HG03439 (cell line): ENCODE measurements around the gene CEP112.
A peak's percentile ranks its signal among the peaks of the same experiment; 100 is the strongest.
"Not testable (repeated sequence)": the region's sequence is repeated elsewhere in the genome, so short reads cannot be mapped to it uniquely, and the experiment has no call there.

ENCODE experiments used
- ATAC-seq: cut with Tn5 transposase; IDR thresholded peaks from one replicate; pipeline ENCODE4 v1.9.1; 2021; ENCODE audit warnings: mild to moderate bottlenecking, moderate library complexity; ENCODE audit not compliant: unreplicated experiment

The CEP112 gene

GRCh38 chr17:66087073-66087472 lies 104.9 kb downstream of the CEP112 start:
- ATAC-seq = no peak

DNA sequence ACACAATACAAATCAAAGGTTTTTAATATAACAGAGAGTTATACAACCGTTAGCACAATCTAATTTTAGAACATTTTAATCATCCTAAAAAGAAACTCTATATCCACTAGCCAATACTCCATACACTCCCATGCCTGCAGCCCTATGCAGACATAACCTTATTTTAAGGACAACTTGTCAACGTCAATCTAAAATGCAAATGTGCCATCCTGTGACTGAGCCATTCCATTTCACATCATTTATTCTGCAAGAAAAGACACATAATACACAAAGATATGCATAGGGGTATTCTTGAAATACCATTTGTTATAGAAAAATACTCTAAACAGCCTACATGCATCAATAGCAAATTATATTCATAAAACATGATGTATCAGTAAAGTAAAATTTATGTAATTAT lies 106.7 kb downstream of the CEP112 start:
- ATAC-seq = no peak

GRCh38 chr17:66080670-66081069 lies 111.3 kb downstream of the CEP112 start:
- ATAC-seq = not testable (repeated sequence)

- ATAC-seq = no peak
These were observed 115.3 kb downstream of the CEP112 start for GRCh38 chr17:66076546-66077190.

GRCh38 chr17:66073384-66073783 lies 118.5 kb downstream of the CEP112 start:
- no peak for ATAC-seq

DNA sequence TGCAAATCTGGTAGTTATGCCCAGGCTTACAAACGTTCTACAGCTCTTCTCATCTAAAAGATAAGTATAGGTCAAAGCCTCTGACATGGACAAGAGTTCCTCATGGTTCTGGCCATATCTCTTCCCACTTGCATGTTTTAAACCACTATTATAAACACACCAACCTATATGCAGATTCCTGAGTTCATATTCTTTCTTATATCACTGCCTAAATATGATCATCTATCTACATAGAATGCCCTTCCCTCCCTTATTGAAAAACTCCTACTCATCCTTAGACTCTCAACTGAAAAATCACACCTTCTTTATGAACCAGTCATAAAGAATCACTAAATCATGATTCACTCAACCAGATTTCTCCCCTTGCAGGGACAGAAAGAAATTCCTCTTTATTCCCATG lies 128.2 kb downstream of the CEP112 start:
- ATAC-seq = no peak

DNA sequence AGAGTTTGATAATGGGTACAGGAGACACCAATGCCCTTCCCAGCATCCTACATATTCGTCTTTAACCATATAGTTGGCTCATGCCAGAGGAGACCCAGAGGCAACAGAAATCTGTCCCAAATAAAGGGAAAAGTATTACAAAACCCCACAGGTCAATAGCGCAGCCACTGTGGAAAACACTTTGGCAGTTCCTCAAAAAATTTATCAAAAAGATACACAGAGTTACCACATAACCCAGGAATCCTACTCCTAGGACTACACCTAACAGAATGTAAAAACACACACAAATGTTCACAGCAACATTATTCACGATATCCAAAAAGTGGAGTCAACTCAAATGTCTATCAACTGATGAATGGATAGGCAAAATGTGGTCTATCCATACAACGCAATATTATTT lies 135.8 kb downstream of the CEP112 start:
- ATAC-seq = no peak

- ATAC-seq = no peak
These were observed 137.7 kb downstream of the CEP112 start for GRCh38 chr17:66054242-66054641.

GRCh38 chr17:66044083-66044482 lies 147.8 kb downstream of the CEP112 start:
- ATAC-seq = no peak

GRCh38 chr17:66043419-66043818 lies 148.5 kb downstream of the CEP112 start:
- ATAC-seq = no peak

DNA sequence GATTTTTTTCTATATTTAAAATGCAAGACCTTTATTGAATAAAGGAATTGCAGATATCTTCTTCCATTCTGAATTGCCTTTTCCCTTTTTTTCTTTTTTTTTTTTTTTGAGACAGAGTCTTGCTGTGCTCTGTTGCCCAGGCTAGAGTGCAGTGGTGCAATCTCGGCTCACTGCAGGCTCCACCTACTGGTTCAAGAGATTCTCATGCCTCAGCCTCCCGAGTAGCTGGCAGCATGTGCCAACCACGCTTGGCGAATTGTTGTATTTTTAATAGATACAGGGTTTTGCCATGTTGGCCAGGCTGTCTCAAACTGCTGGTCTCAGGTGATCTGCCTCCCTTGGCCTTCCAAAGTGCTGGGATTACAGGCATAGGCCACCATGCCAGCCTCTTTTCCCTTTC lies 151.5 kb downstream of the CEP112 start:
- no peak for ATAC-seq

GRCh38 chr17:66038125-66038524 lies 153.8 kb downstream of the CEP112 start:
- ATAC-seq = no peak

- no peak for ATAC-seq
These were observed 154.7 kb downstream of the CEP112 start for GRCh38 chr17:66037221-66037620.

- peak; percentile 78 for ATAC-seq
These were observed 159.7 kb downstream of the CEP112 start for GRCh38 chr17:66032082-66032712.

DNA sequence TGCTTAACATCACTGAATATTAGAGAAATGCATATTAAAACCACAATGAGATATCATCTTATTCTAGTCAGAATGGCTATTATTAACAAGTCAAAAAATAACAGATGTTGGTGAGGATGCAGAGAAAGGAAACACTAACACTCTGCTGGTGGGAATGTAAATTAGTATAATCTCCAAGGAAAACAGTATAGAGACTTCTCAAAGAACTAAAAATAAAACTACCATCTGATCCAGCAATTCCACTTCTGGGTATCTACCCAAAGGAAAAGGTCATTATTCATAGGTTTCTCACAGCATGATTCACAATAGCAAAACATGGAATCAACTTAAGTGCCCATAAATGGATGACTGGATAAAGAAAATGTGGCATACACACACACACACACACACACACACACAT lies 166.4 kb downstream of the CEP112 start:
- no peak for ATAC-seq

DNA sequence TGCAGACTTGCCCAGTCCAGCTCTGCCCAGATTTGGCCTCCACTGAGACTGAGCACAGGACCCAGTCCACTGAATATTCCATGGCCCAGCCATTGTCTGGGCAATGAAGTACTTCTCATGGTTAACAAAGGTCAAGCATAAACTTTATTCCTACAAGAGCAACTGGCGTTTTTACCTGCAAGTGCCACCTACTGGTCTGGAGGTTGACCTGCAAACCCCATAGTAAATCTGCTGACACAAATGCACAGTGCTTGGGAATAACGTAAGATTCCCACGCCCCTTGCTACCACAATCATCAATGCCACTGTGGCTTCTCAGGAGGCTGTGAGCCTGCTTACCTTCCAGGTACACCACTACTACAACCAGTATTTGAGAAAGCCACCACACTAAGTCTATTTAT lies 170.2 kb downstream of the CEP112 start:
- ATAC-seq = no peak

DNA sequence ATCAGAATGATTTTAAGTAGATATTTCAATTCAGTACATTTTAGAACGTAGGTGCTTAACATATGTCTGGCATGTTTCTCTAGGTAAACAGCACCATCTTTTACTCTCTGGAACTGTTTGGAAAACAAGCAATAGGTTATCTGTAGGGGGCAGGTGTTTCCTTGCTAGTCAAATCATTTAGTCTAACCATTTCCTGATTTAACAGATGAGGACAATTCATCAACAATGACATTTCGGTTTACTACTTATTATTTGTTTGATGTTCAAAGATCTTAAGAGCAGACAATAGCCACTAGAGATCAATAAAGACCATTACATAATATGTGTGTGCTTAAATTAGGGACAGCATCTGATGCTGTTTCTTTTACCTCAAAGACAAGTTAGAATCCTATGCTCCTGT lies 173.1 kb downstream of the CEP112 start:
- ATAC-seq = no peak

DNA sequence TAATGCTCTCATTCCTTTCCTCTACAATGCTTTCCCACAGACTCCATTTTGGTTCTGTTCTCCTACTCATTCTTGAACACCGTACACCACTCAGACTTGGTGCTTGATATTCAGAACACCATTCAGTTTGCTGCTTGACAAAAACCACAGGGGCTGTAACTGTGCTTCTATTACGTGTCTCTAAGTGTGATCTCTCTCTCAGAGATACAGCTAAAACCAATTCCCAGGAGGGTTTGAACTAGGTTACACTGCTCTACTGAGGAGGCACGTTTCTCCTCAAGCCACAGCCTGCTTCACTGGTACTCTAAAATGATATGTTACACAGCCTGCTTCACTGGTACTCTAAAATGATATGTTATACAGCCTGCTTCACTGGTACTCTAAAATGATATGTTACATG lies 175.7 kb downstream of the CEP112 start:
- no peak for ATAC-seq

GRCh38 chr17:66008680-66009079 lies 183.3 kb downstream of the CEP112 start:
- no peak for ATAC-seq

GRCh38 chr17:66006654-66007053 lies 185.3 kb downstream of the CEP112 start:
- ATAC-seq = no peak

GRCh38 chr17:66002812-66003211 lies 189.1 kb downstream of the CEP112 start:
- no peak for ATAC-seq

DNA sequence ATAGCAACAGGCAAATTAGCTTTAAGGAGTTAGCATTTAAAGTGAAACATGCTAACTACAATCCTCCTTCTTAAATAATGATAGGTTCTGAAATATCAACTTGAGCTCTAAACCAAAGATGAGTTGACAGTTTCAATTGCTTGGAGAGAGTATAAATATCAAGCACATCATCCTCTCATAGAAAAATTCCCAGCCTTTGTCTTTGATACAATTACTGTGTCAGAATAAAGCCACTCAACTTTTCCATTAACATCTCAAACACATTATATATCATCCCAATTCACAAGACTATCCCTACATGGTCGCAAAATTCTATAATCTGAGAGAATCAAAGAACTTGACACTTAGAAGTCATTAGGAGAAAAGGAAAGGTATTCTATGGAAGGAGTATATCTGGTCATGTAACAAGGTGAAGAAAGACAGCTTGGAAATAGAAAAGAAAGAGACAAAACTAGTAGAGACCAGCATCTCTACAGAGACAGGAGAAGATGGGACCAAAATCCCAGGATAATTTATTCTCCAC lies 189.8 kb downstream of the CEP112 start:
- no peak for ATAC-seq

DNA sequence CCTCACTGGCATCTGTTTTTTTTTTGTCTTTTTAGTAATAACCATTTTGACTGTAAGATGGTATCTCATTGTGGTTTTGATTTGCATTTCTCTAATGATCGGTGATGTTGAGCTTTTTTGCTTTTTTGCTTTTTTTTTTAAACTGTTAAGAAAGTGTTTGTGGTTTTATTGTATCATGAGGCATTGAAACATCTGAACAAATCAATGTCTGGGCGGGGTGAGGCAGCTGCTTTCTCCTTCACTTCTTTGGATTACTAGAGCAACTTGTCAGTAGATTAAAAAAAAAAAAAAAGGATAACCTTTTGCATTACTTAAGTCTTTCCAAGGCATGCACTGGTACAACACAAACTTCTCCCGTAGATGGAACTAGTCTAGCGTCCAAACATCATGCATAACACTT lies 191.7 kb downstream of the CEP112 start:
- ATAC-seq = no peak
